CD4-positive, alpha-beta memory T cell (primary cell): ENCODE results near the gene OR52E6. TPM values are rescaled to one million over a fixed set of nuclear protein-coding genes. Genes with fewer than 3 reads are reported as not detected.

ENCODE experiments used
- CTCF ChIA-PET: fragments of 350-600 bp; sonication (Branson Sonifier 250); formaldehyde crosslinking; loops from one replicate; lab custom pipeline; 2021; ENCODE audit warnings: inconsistent platforms; ENCODE audit not compliant: partially characterized antibody; lab: Charles Lee
- POLR2A ChIA-PET: fragments of 350-600 bp; sonication (Branson Sonifier 250); formaldehyde crosslinking; loops from one replicate; lab custom pipeline; 2021; ENCODE audit not compliant: partially characterized antibody; lab: Charles Lee
- DNase-seq, 5 donors: peaks; one replicate each; pipeline versions ENCODE4 v3.0.0 to v3.0.0-alpha.2; 2020 to 2022; ENCODE audit warnings: mixed read lengths in 1 of 5
- H3K27ac ChIP-seq: one replicate; pipeline ENCODE4 v1.7.0; 2013; ENCODE audit warnings: low read depth, low read length
- H3K27me3 ChIP-seq: 2 replicates; pipeline ENCODE4 v1.7.0; 2013; ENCODE audit warnings: mild to moderate bottlenecking, low read length, moderate library complexity; ENCODE audit not compliant: insufficient read depth
- H3K36me3 ChIP-seq: 2 replicates; pipeline ENCODE4 v1.7.0; 2013; ENCODE audit warnings: mild to moderate bottlenecking, low read length, moderate library complexity; ENCODE audit not compliant: insufficient read depth
- H3K4me1 ChIP-seq: 2 replicates; pipeline ENCODE4 v1.7.0; 2013; ENCODE audit warnings: mild to moderate bottlenecking, low read length, moderate library complexity; ENCODE audit not compliant: insufficient read depth
- H3K4me3 ChIP-seq, 2 donors: one replicate each; pipeline ENCODE4 v1.7.0; 2013; ENCODE audit warnings: low read length in 2 of 2, mild to moderate bottlenecking in 1 of 2
- H3K9me3 ChIP-seq, 2 donors: one replicate each; pipeline ENCODE4 v1.7.0; 2013; ENCODE audit warnings: low read length in 2 of 2, control low read depth in 1 of 2; ENCODE audit not compliant: control insufficient read depth in 1 of 2
- H3K27ac Mint-ChIP-seq, 7 donors: one replicate each; pipeline ENCODE4 v1.8.0; 2020 to 2021; ENCODE audit warnings: mixed read lengths in 7 of 7, mild to moderate bottlenecking in 6 of 7, inconsistent platforms in 3 of 7, moderate library complexity in 3 of 7
- H3K27me3 Mint-ChIP-seq, 2 donors: one replicate each; pipeline ENCODE4 v1.8.0; 2020 to 2021; ENCODE audit warnings: mixed read lengths in 2 of 2
- H3K36me3 Mint-ChIP-seq, 2 donors: one replicate each; pipeline ENCODE4 v1.8.0; 2020 to 2021; ENCODE audit warnings: mixed read lengths in 2 of 2, inconsistent platforms in 1 of 2, mild to moderate bottlenecking in 1 of 2
- H3K4me1 Mint-ChIP-seq, 4 donors: one replicate each; pipeline ENCODE4 v1.8.0; 2020 to 2021; ENCODE audit warnings: mixed read lengths in 4 of 4, mild to moderate bottlenecking in 1 of 4
- H3K4me3 Mint-ChIP-seq, 8 donors: one replicate each; pipeline ENCODE4 v1.8.0; 2020 to 2021; ENCODE audit warnings: mixed read lengths in 8 of 8, mild to moderate bottlenecking in 7 of 8, moderate library complexity in 6 of 8, inconsistent platforms in 3 of 8
- H3K9me3 Mint-ChIP-seq, 8 donors: one replicate each; pipeline ENCODE4 v1.8.0; 2020 to 2021; ENCODE audit warnings: mixed read lengths in 8 of 8, mild to moderate bottlenecking in 5 of 8, inconsistent platforms in 3 of 8, moderate library complexity in 1 of 8
- intact Hi-C: fragments of 100-400 bp; cut with micrococcal nuclease; formaldehyde crosslinking; loops from one replicate; pipeline ENCODE4 v1.15.1; 2023
- polyA plus RNA-seq, 2 donors: library from polyadenylated mRNA; unstranded; fragments of 300-500 nt; fragmentation: Illumina TruSeq; gene quantifications; one replicate each; pipeline ENCODE4 v1.2.3, GENCODE V29; 2021
- total RNA-seq, 2 experiments: library from RNA; stranded (reverse); gene quantifications; one replicate each; pipeline ENCODE4 v1.2.3, GENCODE V29; 2021

The OR52E6 gene
- total and polyA plus RNA-seq, 4 experiments from 2014 or later = not detected

DNA sequence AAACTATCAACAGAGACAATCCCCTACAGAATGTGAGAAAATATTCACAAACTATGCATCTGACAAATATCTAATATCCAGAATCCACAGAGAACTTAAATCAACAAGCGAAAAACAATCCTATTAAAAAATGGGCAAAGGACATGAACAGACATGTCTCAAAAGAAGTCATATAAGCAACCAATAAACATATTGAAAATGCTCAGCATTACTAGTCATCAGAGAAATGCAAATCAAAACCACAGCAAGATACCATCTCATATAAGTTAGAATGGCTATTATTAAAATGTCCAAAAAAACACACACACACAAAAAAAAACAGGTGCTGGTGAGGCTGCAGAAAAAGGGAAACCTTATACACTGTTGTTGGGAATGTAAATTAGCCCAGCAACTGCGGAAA, 24.1 kb upstream of the OR52E6 start:
- Mint-ChIP-seq H3K4me1 (no peaks in the 10 kb centered on the region), H3K27me3 (peaks cover 7 to 11% of the 10 kb centered on the region in 2 donors), H3K9me3 (peaks cover 0 to 10% (median 5%) of the 10 kb centered on the region in 8 donors), H3K27ac (no peak overlapping the region), H3K4me3 (no peak overlapping the region), H3K36me3 (peaks cover 0 to 1% of the 10 kb centered on the region in 2 donors)
- no peak for DNase-seq
- no peaks in the 10 kb centered on the region for H3K4me1 ChIP-seq
- no peaks in the 10 kb centered on the region for H3K27me3 ChIP-seq
- no peak overlapping the region for H3K4me3 ChIP-seq
- no peaks in the 10 kb centered on the region for H3K9me3 ChIP-seq
- intact Hi-C loops = no loop called here
- no peak overlapping the region for H3K27ac ChIP-seq
- ChIA-PET CTCF (no interaction called here), POLR2A (no interaction called here)
- no peaks in the 10 kb centered on the region for H3K36me3 ChIP-seq

- no peak within 1 kb of the TSS for H3K4me3 ChIP-seq
- H3K36me3 ChIP-seq = no peaks in the 10 kb centered on the region
- CTCF ChIA-PET = no interaction called here
- no peak within 1 kb of the TSS for H3K4me3 Mint-ChIP-seq
- H3K27ac Mint-ChIP-seq = no peak within 1 kb of the TSS
- H3K27me3 ChIP-seq = no peaks in the 10 kb centered on the region
- no peak within 1 kb of the TSS for H3K27ac ChIP-seq
- no peak for DNase-seq
- peaks cover 5 to 14% of the 10 kb centered on the region in 2 donors for H3K27me3 Mint-ChIP-seq
- POLR2A ChIA-PET = no interaction called here
- H3K4me1 ChIP-seq = no peaks in the 10 kb centered on the region
- H3K4me1 Mint-ChIP-seq = no peaks in the 10 kb centered on the region
- H3K36me3 Mint-ChIP-seq = no peaks in the 10 kb centered on the region
- intact Hi-C loops = no loop called here
- peaks cover 0 to 11% (median 5%) of the 10 kb centered on the region in 8 donors for H3K9me3 Mint-ChIP-seq
- H3K9me3 ChIP-seq = no peaks in the 10 kb centered on the region
Observed at GRCh38 chr11:5857590-5857989, 15.9 kb upstream of the OR52E6 start, which contains the start of gene OR52E8. TSS of gene OR52E8 (minus strand) at chr11:5857690. CDS start at chr11:5857690, 0 bp downstream.

DNA sequence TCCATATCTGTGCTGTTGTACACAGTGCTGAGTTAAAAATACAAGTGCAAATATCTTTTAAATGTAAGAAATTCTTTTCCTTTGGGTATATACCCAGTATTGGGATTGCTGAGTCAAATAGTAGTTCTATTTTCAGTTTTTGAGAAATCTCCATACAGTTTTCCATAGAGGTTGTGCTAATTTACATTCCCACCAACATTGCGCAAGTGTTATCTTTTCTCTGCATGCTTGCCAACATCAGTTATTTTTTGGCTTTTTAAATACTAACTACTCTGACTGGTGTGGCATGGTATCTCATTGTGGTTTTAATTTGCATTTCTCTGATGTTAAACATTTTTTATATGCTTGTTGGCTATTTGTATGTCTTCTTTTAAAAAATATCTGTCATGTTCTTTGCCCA, 9.3 kb upstream of the OR52E6 start:
- H3K27me3 ChIP-seq = no peaks in the 10 kb centered on the region
- H3K4me1 Mint-ChIP-seq = no peaks in the 10 kb centered on the region
- no peaks in the 10 kb centered on the region for H3K4me1 ChIP-seq
- peaks cover 0 to 14% (median 6%) of the 10 kb centered on the region in 8 donors for H3K9me3 Mint-ChIP-seq
- no peaks in the 10 kb centered on the region for H3K36me3 ChIP-seq
- no peak overlapping the region for H3K27ac ChIP-seq
- no peaks in the 10 kb centered on the region for H3K9me3 ChIP-seq
- ChIA-PET POLR2A (no interaction called here), CTCF (no interaction called here)
- no peak overlapping the region for H3K4me3 Mint-ChIP-seq
- no peak overlapping the region for H3K27ac Mint-ChIP-seq
- no peak for DNase-seq
- no peak overlapping the region for H3K4me3 ChIP-seq
- peaks cover 2 to 9% of the 10 kb centered on the region in 2 donors for H3K27me3 Mint-ChIP-seq
- intact Hi-C loops = no loop called here
- no peaks in the 10 kb centered on the region for H3K36me3 Mint-ChIP-seq

DNA sequence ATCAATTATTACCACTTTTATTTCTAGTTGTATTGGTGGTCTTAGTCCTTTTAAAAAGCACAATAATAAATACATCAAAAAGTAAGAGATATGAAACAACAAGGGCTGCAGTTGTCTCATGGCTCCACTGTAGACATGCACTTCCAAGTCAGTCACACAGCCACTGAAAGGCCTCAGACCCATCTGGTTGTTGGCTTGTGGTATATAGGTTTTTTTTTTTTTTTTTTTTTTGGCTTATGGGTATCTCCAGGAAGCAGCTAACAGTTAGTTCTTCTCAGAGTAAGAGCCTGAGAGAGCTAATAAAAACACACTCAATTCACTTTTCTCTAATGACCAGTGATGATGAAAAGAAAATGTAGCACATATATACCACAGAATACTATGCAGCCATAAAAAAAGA, 6.0 kb upstream of the OR52E6 start:
- Histone ChIP-seq H3K36me3 (no peaks in the 10 kb centered on the region), H3K4me1 (no peaks in the 10 kb centered on the region), H3K27me3 (peaks cover 3% of the 10 kb centered on the region), H3K27ac (no peak overlapping the region), H3K4me3 (no peak overlapping the region), H3K9me3 (no peaks in the 10 kb centered on the region)
- Mint-ChIP-seq H3K27ac (no peak overlapping the region), H3K36me3 (no peaks in the 10 kb centered on the region), H3K4me1 (no peaks in the 10 kb centered on the region), H3K9me3 (peaks cover 0 to 7% (median 0%) of the 10 kb centered on the region in 8 donors), H3K27me3 (peaks cover 1 to 2% of the 10 kb centered on the region in 2 donors), H3K4me3 (no peak overlapping the region)
- CTCF ChIA-PET = interaction anchor here (1.0 kb wide), 1 partner anchor 43 kb away, joined by 3 read pairs; no protein-coding TSS in a partner anchor
- intact Hi-C loops = no loop called here
- POLR2A ChIA-PET = no interaction called here
- no peak for DNase-seq

- Histone ChIP-seq H3K4me1 (no peaks in the 10 kb centered on the region), H3K27me3 (peaks cover 3% of the 10 kb centered on the region), H3K9me3 (no peaks in the 10 kb centered on the region), H3K36me3 (no peaks in the 10 kb centered on the region), H3K27ac (no peak overlapping the region), H3K4me3 (no peak overlapping the region)
- peaks cover 2 to 3% of the 10 kb centered on the region in 2 donors for H3K27me3 Mint-ChIP-seq
- ChIA-PET CTCF (no interaction called here), POLR2A (no interaction called here)
- no peaks in the 10 kb centered on the region for H3K4me1 Mint-ChIP-seq
- no peaks in the 10 kb centered on the region for H3K36me3 Mint-ChIP-seq
- H3K4me3 Mint-ChIP-seq = no peak overlapping the region
- intact Hi-C loops = no loop called here
- no peak for DNase-seq
- H3K27ac Mint-ChIP-seq = no peak overlapping the region
- H3K9me3 Mint-ChIP-seq = peaks cover 0 to 5% (median 0%) of the 10 kb centered on the region in 8 donors
Observed at GRCh38 chr11:5846701-5847100, 5.0 kb upstream of the OR52E6 start.

GRCh38 chr11:5837695-5838094, 4.0 kb downstream of the OR52E6 start:
- Mint-ChIP-seq H3K9me3 (peaks cover 0 to 14% (median 5%) of the 10 kb centered on the region in 8 donors), H3K27ac (no peak overlapping the region), H3K27me3 (peaks cover 15 to 25% of the 10 kb centered on the region in 2 donors), H3K36me3 (no peaks in the 10 kb centered on the region), H3K4me3 (no peak overlapping the region), H3K4me1 (no peaks in the 10 kb centered on the region)
- ChIA-PET CTCF (no interaction called here), POLR2A (no interaction called here)
- no peaks in the 10 kb centered on the region for H3K27me3 ChIP-seq
- intact Hi-C loops = no loop called here
- no peak overlapping the region for H3K27ac ChIP-seq
- no peak overlapping the region for H3K4me3 ChIP-seq
- no peak for DNase-seq
- H3K36me3 ChIP-seq = no peaks in the 10 kb centered on the region
- H3K9me3 ChIP-seq = no peaks in the 10 kb centered on the region
- H3K4me1 ChIP-seq = no peaks in the 10 kb centered on the region

DNA sequence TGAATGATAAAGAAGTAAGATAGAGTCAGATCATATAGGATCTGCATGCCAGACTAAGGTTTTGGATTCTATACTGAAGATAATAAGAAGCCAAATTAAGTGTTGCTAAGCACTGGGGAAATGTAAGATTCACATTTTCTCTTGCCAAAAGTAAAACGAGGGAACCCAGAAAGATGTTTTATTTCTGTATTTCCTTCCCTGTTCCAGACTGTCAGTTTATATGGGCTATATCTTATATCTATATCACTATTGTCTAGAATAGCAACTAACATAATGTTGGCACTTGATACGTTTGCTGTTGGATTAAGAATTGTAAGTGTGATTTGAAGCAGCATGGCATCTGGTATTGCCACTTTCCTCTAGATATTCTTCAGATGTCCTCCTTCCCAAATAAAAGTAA, 8.3 kb downstream of the OR52E6 start:
- peaks cover 9 to 14% of the 10 kb centered on the region in 2 donors for H3K27me3 Mint-ChIP-seq
- H3K27ac Mint-ChIP-seq = no peak overlapping the region
- CTCF ChIA-PET = no interaction called here
- intact Hi-C loops = no loop called here
- H3K27ac ChIP-seq = no peak overlapping the region
- POLR2A ChIA-PET = no interaction called here
- no peak for DNase-seq
- peaks cover 0 to 13% (median 2%) of the 10 kb centered on the region in 8 donors for H3K9me3 Mint-ChIP-seq
- no peaks in the 10 kb centered on the region for H3K27me3 ChIP-seq
- no peak overlapping the region for H3K4me3 ChIP-seq
- H3K36me3 Mint-ChIP-seq = no peaks in the 10 kb centered on the region
- no peaks in the 10 kb centered on the region for H3K9me3 ChIP-seq
- H3K4me1 ChIP-seq = no peaks in the 10 kb centered on the region
- H3K36me3 ChIP-seq = no peaks in the 10 kb centered on the region
- no peak overlapping the region for H3K4me3 Mint-ChIP-seq
- no peaks in the 10 kb centered on the region for H3K4me1 Mint-ChIP-seq
